Astrocyte (in vitro differentiated cells and primary cell): Measurements from ENCODE around the gene ICOSLG.
"Not testable (repeated sequence)": the region's sequence is repeated elsewhere in the genome, so short reads cannot be mapped to it uniquely, and the experiment has no call there.

Experiments
- CTCF ChIP-seq: IDR thresholded peaks from 2 replicates; pipeline ENCODE4 v1.5.1; 2011; ENCODE audit warnings: low read depth, mild to moderate bottlenecking, inconsistent platforms, low read length, moderate library complexity; ENCODE audit not compliant: insufficient read depth
- EZH2 ChIP-seq: IDR thresholded peaks from 2 replicates; pipeline ENCODE4 v1.6.1; 2012; ENCODE audit warnings: mild to moderate bottlenecking, low read length, inconsistent platforms; ENCODE audit not compliant: insufficient read depth

GRCh38 chr21:44225605-44226004 lies 15.1 kb downstream of the ICOSLG start:
- TF ChIP-seq CTCF, EZH2: not testable (repeated sequence)
